Measurements from ENCODE around the gene DZIP1L. TPM values are rescaled to one million over a fixed set of nuclear protein-coding genes. Genes with fewer than 3 reads are reported as not detected.

Gene DZIP1L
- total RNA-seq, 1 experiment from 2014 or later, result 10.4 TPM

GRCh38 chr3:138119423-138119766 is 4.0 kb upstream of the DZIP1L start:
- H3T11ph ChIP-seq (ENCODE audit: low read length), result no peak overlapping the region
- no peak overlapping the region for H3K9ac ChIP-seq (ENCODE audit: extremely low read depth, insufficient read length, low read length)
- H3K23me2 ChIP-seq (ENCODE audit: insufficient read length, low read depth, low read length, poor library complexity, severe bottlenecking), result peaks cover 4% of the 10 kb centered on the region
- Mint-ChIP-seq H3K4me3 (no peak overlapping the region), H3K27me3 (ENCODE audit: low read depth) (peaks cover 3% of the 10 kb centered on the region; the same call in 1 of the 2 replicates), H3K27ac (no peak overlapping the region), H3K4me1 (peaks cover 16 to 21% of the 10 kb centered on the region in 2 experiments), H3K36me3 (ENCODE audit: insufficient read depth in 1 of 3, low read depth in 3 of 3) (peaks cover 0 to 14% (median 2%) of the 10 kb centered on the region in 3 experiments; a peak in 2 of 7 replicates), H3K9me3 (peaks cover 8 to 12% of the 10 kb centered on the region in 2 experiments; a peak in 4 of 5 replicates)
- H3K27me3 ChIP-seq (ENCODE audit: insufficient read depth, low read length), result no peaks in the 10 kb centered on the region
- no peak overlapping the region for H2BK15ac ChIP-seq (ENCODE audit: low read depth, low read length)
- no peak overlapping the region for H2BK12ac ChIP-seq (ENCODE audit: insufficient read length, low read depth, low read length)
- no peak overlapping the region for H4K8ac ChIP-seq (replicated peaks; ENCODE audit: insufficient read length, low read depth, low read length)
- peak; percentile 45 for DNase-seq
- H3K79me1 ChIP-seq (ENCODE audit: insufficient read depth, low read depth, low read length, poor library complexity, severe bottlenecking), result no peaks in the 10 kb centered on the region
- H2BK5ac ChIP-seq (ENCODE audit: insufficient read length, low read length), result no peak overlapping the region
- H3K9me3 ChIP-seq (ENCODE audit: control insufficient read depth, low read depth, low read length), result no peaks in the 10 kb centered on the region
- no peak overlapping the region for H2BK20ac ChIP-seq (ENCODE audit: low read depth, low read length, poor library complexity, severe bottlenecking)
- H4K91ac ChIP-seq (ENCODE audit: insufficient read length, low read depth, low read length), result no peak overlapping the region
- H2BK120ac ChIP-seq (ENCODE audit: low read depth, low read length, poor library complexity, severe bottlenecking), result no peak overlapping the region
- no peak overlapping the region for H3K23ac ChIP-seq (ENCODE audit: insufficient read length, low read depth, low read length)
- no peak overlapping the region for H2AFZ ChIP-seq (ENCODE audit: low read length)
- H2AK5ac ChIP-seq (ENCODE audit: insufficient read length, low read length), result no peak overlapping the region
- no peak overlapping the region for H3K18ac ChIP-seq (ENCODE audit: insufficient read length, low read depth, low read length)
- H3K56ac ChIP-seq (ENCODE audit: insufficient read length, low read depth, low read length), result no peak overlapping the region
- no peak overlapping the region for H3K4ac ChIP-seq (ENCODE audit: low read depth, low read length)
- TF ChIP-seq, protein P1, sequence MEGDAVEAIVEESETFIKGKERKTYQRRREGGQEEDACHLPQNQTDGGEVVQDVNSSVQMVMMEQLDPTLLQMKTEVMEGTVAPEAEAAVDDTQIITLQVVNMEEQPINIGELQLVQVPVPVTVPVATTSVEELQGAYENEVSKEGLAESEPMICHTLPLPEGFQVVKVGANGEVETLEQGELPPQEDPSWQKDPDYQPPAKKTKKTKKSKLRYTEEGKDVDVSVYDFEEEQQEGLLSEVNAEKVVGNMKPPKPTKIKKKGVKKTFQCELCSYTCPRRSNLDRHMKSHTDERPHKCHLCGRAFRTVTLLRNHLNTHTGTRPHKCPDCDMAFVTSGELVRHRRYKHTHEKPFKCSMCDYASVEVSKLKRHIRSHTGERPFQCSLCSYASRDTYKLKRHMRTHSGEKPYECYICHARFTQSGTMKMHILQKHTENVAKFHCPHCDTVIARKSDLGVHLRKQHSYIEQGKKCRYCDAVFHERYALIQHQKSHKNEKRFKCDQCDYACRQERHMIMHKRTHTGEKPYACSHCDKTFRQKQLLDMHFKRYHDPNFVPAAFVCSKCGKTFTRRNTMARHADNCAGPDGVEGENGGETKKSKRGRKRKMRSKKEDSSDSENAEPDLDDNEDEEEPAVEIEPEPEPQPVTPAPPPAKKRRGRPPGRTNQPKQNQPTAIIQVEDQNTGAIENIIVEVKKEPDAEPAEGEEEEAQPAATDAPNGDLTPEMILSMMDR (conservative IDR thresholded peaks at IDR 0.05), result no peak
- no peak overlapping the region for H3K14ac ChIP-seq (ENCODE audit: insufficient read depth, low read length)
- no peak overlapping the region for H3K4me2 ChIP-seq (ENCODE audit: insufficient read depth, insufficient read length, low read length)
- H4K5ac ChIP-seq (ENCODE audit: insufficient read length, low read depth, low read length), result no peak overlapping the region
- H4K20me1 ChIP-seq (ENCODE audit: control insufficient read depth, insufficient read depth, insufficient read length), result no peaks in the 10 kb centered on the region
- WGBS (ENCODE audit: extremely low coverage, insufficient read length, low lambda C conversion rate), result no CpG with 5 or more reads among the region's 4 CpGs
- no peaks in the 10 kb centered on the region for H3K79me2 ChIP-seq (ENCODE audit: insufficient read depth, low read length)
- no peak overlapping the region for H3K27ac ChIP-seq (ENCODE audit: insufficient read length, low read depth, low read length)
- no peaks in the 10 kb centered on the region for H3K4me1 ChIP-seq (ENCODE audit: insufficient read depth, low read length)
